Vagina (tissue), 2 donors: ENCODE data around the gene DARS2.

Experiments
- CTCF ChIP-seq, 3 experiments: fragments of 450-650 bp in 2 of 3; fragments of 200-600 bp in 1 of 3; sonication (generic) in 1 of 3; IDR thresholded peaks; one replicate each; pipeline ENCODE4 v1.5.1; 2017 to 2019; ENCODE audit warnings: antibody characterized with exemption in 3 of 3, mild to moderate bottlenecking in 2 of 3, moderate library complexity in 2 of 3
- POLR2A ChIP-seq, 2 donors: fragments of 450-650 bp; IDR thresholded peaks; one replicate each; pipeline ENCODE4 v1.6.1; 2017; ENCODE audit warnings: antibody characterized with exemption in 2 of 2, mild to moderate bottlenecking in 2 of 2, moderate library complexity in 2 of 2

DNA sequence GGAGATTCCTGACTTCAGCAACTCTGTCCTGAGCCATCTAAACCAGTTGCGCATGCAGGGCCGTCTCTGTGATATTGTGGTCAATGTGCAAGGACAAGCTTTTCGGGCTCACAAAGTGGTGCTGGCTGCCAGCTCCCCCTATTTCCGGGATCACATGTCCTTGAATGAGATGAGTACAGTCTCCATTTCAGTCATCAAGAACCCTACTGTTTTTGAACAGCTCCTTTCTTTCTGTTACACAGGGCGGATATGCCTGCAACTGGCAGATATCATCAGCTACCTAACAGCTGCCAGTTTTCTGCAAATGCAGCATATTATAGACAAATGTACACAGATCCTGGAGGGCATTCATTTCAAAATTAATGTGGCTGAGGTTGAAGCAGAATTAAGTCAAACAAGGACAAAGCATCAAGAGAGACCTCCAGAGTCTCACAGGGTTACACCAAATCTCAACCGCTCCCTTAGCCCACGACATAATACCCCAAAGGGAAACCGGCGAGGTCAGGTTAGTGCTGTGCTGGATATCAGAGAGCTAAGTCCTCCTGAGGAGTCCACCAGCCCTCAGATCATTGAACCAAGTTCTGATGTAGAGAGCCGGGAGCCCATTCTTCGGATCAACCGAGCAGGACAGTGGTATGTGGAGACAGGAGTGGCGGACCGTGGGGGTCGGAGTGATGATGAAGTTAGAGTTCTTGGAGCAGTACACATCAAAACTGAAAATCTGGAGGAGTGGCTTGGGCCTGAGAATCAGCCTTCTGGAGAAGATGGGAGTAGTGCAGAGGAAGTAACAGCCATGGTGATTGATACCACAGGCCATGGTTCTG is 46.0 kb downstream of the DARS2 start:
- TF ChIP-seq CTCF (IDR thresholded peaks at IDR 0.05) (no peak), POLR2A (IDR thresholded peaks at IDR 0.05) (no peak)
